Activated T-cell treated with anti-CD3 and anti-CD28 coated beads, Interleukin-2, amount 50 U/mL, for 72 hours (primary cell): Measurements from ENCODE around the gene ZNF48. TPM values are rescaled to one million over a fixed set of nuclear protein-coding genes. Genes with fewer than 3 reads are reported as not detected.
"Not testable (repeated sequence)": the region's sequence is repeated elsewhere in the genome, so short reads cannot be mapped to it uniquely, and the experiment has no call there.

Source experiments
- ATAC-seq, 2 donors: fragments of 150-1000 bp; cut with Tn5 transposase; replicated peaks in 1 of 2; 2 replicates each; pipeline ENCODE4 v1.10.0; 2021; ENCODE audit warnings: moderate library complexity in 2 of 2, mild to moderate bottlenecking in 1 of 2
- DNase-seq, 2 donors: peaks; one replicate each; pipeline ENCODE4 v3.0.0; 2021 to 2022; ENCODE audit warnings: mixed read lengths in 1 of 2
- H3K27ac Mint-ChIP-seq: one replicate; pipeline ENCODE4 v1.8.0; 2022; ENCODE audit warnings: mild to moderate bottlenecking, moderate library complexity, mixed read lengths
- H3K27me3 Mint-ChIP-seq: one replicate; pipeline ENCODE4 v1.8.0; 2022; ENCODE audit warnings: low read depth, mixed read lengths
- H3K36me3 Mint-ChIP-seq, 2 donors: one replicate each; pipeline ENCODE4 v1.8.0; 2022; ENCODE audit warnings: mixed read lengths in 2 of 2, mild to moderate bottlenecking in 1 of 2; ENCODE audit not compliant: insufficient read depth in 2 of 2
- H3K4me1 Mint-ChIP-seq: one replicate; pipeline ENCODE4 v1.8.0; 2022; ENCODE audit warnings: low read depth, mixed read lengths
- H3K4me3 Mint-ChIP-seq, 2 donors: one replicate each; pipeline ENCODE4 v1.8.0; 2022; ENCODE audit warnings: mild to moderate bottlenecking in 2 of 2, mixed read lengths in 2 of 2, moderate library complexity in 2 of 2
- H3K9me3 Mint-ChIP-seq, 2 donors: one replicate each; pipeline ENCODE4 v1.8.0; 2022; ENCODE audit warnings: mixed read lengths in 2 of 2
- total RNA-seq, 2 donors: library from RNA; stranded (reverse); gene quantifications; one replicate each; pipeline ENCODE4 v1.2.3, GENCODE V29; 2022

The ZNF48 gene
- total RNA-seq, 2 donors from 2014 or later, result 10.5 to 13.1 TPM

DNA sequence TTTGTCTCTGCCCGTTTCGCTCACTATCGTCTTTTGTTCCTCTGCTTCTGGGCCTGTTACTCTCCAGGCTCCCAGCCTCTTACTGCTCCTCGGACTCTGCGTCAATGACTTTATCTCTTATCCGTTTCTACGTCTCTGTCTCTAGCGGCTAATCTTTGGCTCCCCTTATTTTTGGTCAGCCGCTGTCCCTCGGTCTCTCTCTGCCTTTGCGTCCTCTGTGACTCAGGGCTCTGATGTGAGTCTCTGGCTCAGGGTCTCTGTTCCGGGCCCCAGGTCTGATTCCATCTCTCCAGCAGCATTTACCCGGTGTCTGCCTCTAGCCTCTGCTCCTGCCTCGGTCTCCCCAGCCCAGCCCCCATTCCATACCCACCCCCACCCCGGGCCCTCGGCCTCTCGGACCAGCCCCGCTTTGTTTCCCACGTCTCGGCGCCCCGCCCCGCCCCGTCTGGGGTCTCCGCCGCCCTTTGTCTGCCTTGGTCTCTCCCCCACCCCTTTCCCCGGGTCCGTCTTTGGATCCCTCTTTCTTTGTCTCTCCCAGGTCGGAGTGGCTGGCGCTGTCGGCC, 547 bp upstream of the ZNF48 start:
- H3K4me1 Mint-ChIP-seq, result peaks cover 40% of the 10 kb centered on the region
- H3K27ac Mint-ChIP-seq, result peak overlapping the region; percentile 77
- H3K4me3 Mint-ChIP-seq, result peak overlapping the region; percentile 89 to 91
- ATAC-seq, result peak in 1 of 2 donors; percentile 8
- H3K36me3 Mint-ChIP-seq, result peaks cover 2 to 3% of the 10 kb centered on the region in 2 donors
- no peaks in the 10 kb centered on the region for H3K9me3 Mint-ChIP-seq
- DNase-seq, result no peak
- no peaks in the 10 kb centered on the region for H3K27me3 Mint-ChIP-seq

GRCh38 chr16:30395992-30396585, 869 bp downstream of the ZNF48 start:
- peaks cover 2 to 3% of the 10 kb centered on the region in 2 donors for H3K36me3 Mint-ChIP-seq
- H3K9me3 Mint-ChIP-seq, result no peaks in the 10 kb centered on the region
- ATAC-seq (no peak), DNase-seq (no peak)
- no peaks in the 10 kb centered on the region for H3K27me3 Mint-ChIP-seq
- peak overlapping the region; percentile 83 to 88 for H3K4me3 Mint-ChIP-seq
- H3K27ac Mint-ChIP-seq, result peak overlapping the region; percentile 48
- H3K4me1 Mint-ChIP-seq, result peaks cover 52% of the 10 kb centered on the region

DNA sequence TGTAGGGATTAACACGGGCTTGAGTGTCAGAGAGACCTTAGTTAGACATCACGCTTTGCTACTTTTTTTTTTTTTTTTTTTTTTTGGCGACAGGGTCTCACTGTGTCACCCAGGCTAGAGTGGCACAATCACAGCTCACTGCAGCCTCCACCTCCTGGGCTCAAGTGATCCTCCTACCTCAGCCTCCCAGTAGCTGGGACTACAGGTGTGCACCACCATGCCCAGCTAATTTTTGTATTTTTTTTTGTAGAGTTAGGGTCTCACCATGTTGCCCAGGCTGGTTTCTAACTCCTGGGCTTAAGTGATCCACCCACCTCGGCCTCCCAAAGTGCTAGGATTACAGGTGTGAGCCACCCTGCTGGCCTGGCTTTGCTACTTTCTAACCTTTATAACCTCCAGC, 1.4 kb downstream of the ZNF48 start:
- peak overlapping the region; percentile 83 to 88 for H3K4me3 Mint-ChIP-seq
- H3K27ac Mint-ChIP-seq, result peak overlapping the region; percentile 4
- H3K9me3 Mint-ChIP-seq, DNase-seq, H3K27me3 Mint-ChIP-seq, ATAC-seq, H3K36me3 Mint-ChIP-seq: not testable (repeated sequence)
- H3K4me1 Mint-ChIP-seq, result peaks cover 56% of the 10 kb centered on the region

- Mint-ChIP-seq H3K9me3 (no peaks in the 10 kb centered on the region), H3K27me3 (no peaks in the 10 kb centered on the region), H3K27ac (peak overlapping the region; percentile 4), H3K4me3 (peak overlapping the region; percentile 83 to 88), H3K36me3 (peaks cover 2 to 3% of the 10 kb centered on the region in 2 donors), H3K4me1 (peaks cover 59% of the 10 kb centered on the region)
- DNase-seq (no peak), ATAC-seq (no peak)
These were observed 1.8 kb downstream of the ZNF48 start for GRCh38 chr16:30397056-30397455.

- Mint-ChIP-seq H3K4me1 (peaks cover 59% of the 10 kb centered on the region), H3K27me3 (no peaks in the 10 kb centered on the region), H3K27ac (no peak overlapping the region), H3K9me3 (no peaks in the 10 kb centered on the region), H3K4me3 (no peak overlapping the region), H3K36me3 (peaks cover 2 to 3% of the 10 kb centered on the region in 2 donors)
- DNase-seq (no peak), ATAC-seq (no peak)
These were observed 2.8 kb downstream of the ZNF48 start for GRCh38 chr16:30397776-30398660.

DNA sequence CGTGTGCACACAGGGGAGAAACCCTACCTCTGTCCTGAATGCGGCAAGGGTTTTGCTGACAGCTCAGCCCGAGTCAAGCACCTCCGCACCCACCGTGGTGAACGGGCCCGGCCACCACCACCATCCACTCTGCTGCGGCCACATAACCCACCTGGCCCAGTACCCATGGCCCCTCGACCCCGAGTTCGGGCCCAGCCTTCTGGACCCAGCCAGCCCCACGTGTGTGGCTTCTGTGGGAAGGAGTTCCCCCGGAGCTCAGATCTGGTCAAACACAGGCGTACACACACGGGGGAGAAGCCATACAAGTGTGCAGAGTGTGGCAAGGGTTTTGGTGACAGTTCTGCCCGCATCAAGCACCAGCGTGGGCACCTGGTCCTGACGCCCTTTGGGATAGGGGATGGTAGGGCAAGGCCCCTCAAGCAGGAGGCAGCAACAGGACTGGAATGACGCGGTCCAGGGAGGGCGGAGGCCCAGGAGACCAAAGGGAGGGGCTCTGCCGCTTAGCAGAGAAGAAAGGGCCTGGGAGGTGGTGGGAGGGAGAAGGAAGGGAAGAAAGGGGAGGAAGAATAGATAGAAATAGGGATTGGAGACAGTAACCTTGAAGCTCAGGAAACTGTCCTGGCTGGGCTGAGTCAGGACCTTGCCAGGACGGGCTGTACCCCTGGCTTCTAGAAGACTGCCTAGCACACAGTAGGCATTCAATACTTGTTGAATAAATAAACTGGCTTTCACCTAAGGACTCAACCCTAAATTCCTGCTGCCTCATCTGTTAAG, 3.6 kb downstream of the ZNF48 start:
- Mint-ChIP-seq H3K27ac (no peak overlapping the region), H3K27me3 (no peaks in the 10 kb centered on the region), H3K9me3 (no peaks in the 10 kb centered on the region), H3K36me3 (peaks cover 2 to 3% of the 10 kb centered on the region in 2 donors), H3K4me3 (peak overlapping the region; percentile 17 to 96), H3K4me1 (peaks cover 59% of the 10 kb centered on the region)
- ATAC-seq, result no peak
- no peak for DNase-seq

- H3K9me3 Mint-ChIP-seq, result no peaks in the 10 kb centered on the region
- no peaks in the 10 kb centered on the region for H3K27me3 Mint-ChIP-seq
- no peak for DNase-seq
- H3K4me1 Mint-ChIP-seq, result peaks cover 54% of the 10 kb centered on the region
- H3K36me3 Mint-ChIP-seq, result peaks cover 2 to 3% of the 10 kb centered on the region in 2 donors
- H3K27ac Mint-ChIP-seq, result peak overlapping the region; percentile 80
- ATAC-seq, result no peak
- H3K4me3 Mint-ChIP-seq, result peak overlapping the region; percentile 95 to 96
These were observed 4.4 kb downstream of the ZNF48 start for GRCh38 chr16:30399435-30400186.

GRCh38 chr16:30401768-30402425, 6.7 kb downstream of the ZNF48 start:
- peaks cover 40% of the 10 kb centered on the region for H3K4me1 Mint-ChIP-seq
- no peak for DNase-seq
- H3K9me3 Mint-ChIP-seq, result no peaks in the 10 kb centered on the region
- H3K27ac Mint-ChIP-seq, result no peak overlapping the region
- no peak for ATAC-seq
- H3K36me3 Mint-ChIP-seq, result peaks cover 0 to 2% of the 10 kb centered on the region in 2 donors
- peak overlapping the region; percentile 95 to 96 for H3K4me3 Mint-ChIP-seq
- no peaks in the 10 kb centered on the region for H3K27me3 Mint-ChIP-seq

GRCh38 chr16:30406795-30407101, 11.5 kb downstream of the ZNF48 start:
- Mint-ChIP-seq H3K27ac (peak overlapping the region; percentile 97), H3K9me3 (no peaks in the 10 kb centered on the region), H3K4me3 (peak overlapping the region; percentile 95 to 96), H3K36me3 (peaks cover 3 to 8% of the 10 kb centered on the region in 2 donors), H3K27me3 (no peaks in the 10 kb centered on the region), H3K4me1 (peaks cover 29% of the 10 kb centered on the region)
- peak in 1 of 2 donors; percentile 24 for ATAC-seq
- DNase-seq, result no peak

DNA sequence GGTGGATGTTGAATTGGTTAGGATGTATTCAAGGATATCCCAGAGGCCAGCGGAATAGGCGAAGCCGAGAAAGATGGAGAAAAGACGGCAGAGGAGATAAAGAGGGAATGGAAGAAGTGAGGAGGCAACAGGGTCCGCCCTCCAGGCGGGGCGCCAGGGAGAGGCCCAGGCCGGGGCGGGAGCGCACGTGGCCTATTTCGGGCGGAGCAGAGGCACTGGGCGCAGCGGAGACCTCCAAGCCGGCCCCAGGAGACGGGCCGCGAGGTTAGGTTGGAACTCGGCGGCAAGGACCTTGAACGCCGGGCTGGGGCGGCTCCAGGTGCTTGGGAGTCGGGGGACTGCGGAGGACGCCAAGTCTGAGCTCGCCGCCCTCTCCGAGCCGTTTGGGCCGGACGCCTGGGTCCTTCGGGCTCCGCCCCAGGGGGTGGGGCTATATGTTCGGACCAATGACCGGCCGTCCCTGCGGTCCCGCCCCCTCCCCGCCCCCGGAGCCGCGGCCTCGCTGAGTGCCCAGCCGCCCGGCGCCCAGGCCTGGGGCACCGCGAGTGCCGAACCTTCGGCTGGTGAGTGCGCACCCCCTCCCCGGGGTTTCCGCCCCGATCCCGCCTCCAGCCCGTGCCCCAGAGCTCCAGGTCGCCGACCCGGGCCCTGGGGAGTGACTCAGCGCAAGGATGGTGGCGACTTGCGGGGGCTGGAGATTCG, 12.0 kb downstream of the ZNF48 start, which contains the start of gene ZNF771:
Gene ZNF771 (plus strand): TSS at position 505 of the 702 bp plus-strand sequence. CDS start 448 bp downstream, outside the sequence.
- peak within 1 kb of the TSS; percentile 95 to 96 for H3K4me3 Mint-ChIP-seq
- no peaks in the 10 kb centered on the region for H3K27me3 Mint-ChIP-seq
- peak within 1 kb of the TSS; percentile 97 for H3K27ac Mint-ChIP-seq
- H3K36me3 Mint-ChIP-seq, result peaks cover 4 to 10% of the 10 kb centered on the region in 2 donors
- no peaks in the 10 kb centered on the region for H3K9me3 Mint-ChIP-seq
- peaks cover 32% of the 10 kb centered on the region for H3K4me1 Mint-ChIP-seq
- ATAC-seq (peak; percentile 90 to 92), DNase-seq (peak; percentile 94 to 95)

- H3K36me3 Mint-ChIP-seq, result peaks cover 4 to 10% of the 10 kb centered on the region in 2 donors
- no peaks in the 10 kb centered on the region for H3K27me3 Mint-ChIP-seq
- no peaks in the 10 kb centered on the region for H3K9me3 Mint-ChIP-seq
- no peak for ATAC-seq
- peak overlapping the region; percentile 63 for H3K27ac Mint-ChIP-seq
- H3K4me1 Mint-ChIP-seq, result peaks cover 34% of the 10 kb centered on the region
- peak overlapping the region; percentile 95 to 96 for H3K4me3 Mint-ChIP-seq
- no peak for DNase-seq
These were observed 12.7 kb downstream of the ZNF48 start for GRCh38 chr16:30407804-30408534.
